NT2/D1 (cell line): Measurements from ENCODE around the gene IGF2BP2.

ENCODE experiments used
- YY1 ChIP-seq: IDR thresholded peaks from 2 replicates; pipeline ENCODE4 v1.6.1; 2011; ENCODE audit not compliant: insufficient read length, insufficient read depth
- ZNF274 ChIP-seq: IDR thresholded peaks from 2 replicates; pipeline ENCODE4 v1.6.1; 2011; ENCODE audit warnings: mild to moderate bottlenecking, low read depth, low read length

GRCh38 chr3:185594073-185594472 lies 230.8 kb downstream of the IGF2BP2 start:
- TF ChIP-seq ZNF274 (no peak), YY1 (no peak)
